SK-N-SH (cell line): ENCODE data around the gene WWOX. TPM values are rescaled to one million over a fixed set of nuclear protein-coding genes. Genes with fewer than 3 reads are reported as not detected.

Experiments used
- CTCF ChIA-PET: fragments of 300-600, 350-600 bp; formaldehyde crosslinking; extraction: SDS; loops from one replicate; lab custom pipeline; 2021; lab: Yijun Ruan, JAX
- POLR2A ChIA-PET: fragments of 350-600 bp; sonication (Branson Sonifier 250); formaldehyde crosslinking; extraction: SDS; loops from one replicate; lab custom pipeline; 2020; ENCODE audit warnings: antibody characterized with exemption, inconsistent platforms; lab: Yijun Ruan, JAX
- DNase-seq: peaks from one replicate; pipeline ENCODE4 v3.0.0; 2012
- H2AFZ ChIP-seq: fragments of 200-600 bp; sonication (generic); 2 replicates; pipeline ENCODE4 v1.8.1; 2016; ENCODE audit warnings: antibody characterized with exemption, mild to moderate bottlenecking, low read depth
- H3F3A ChIP-seq: fragments of 200-600 bp; sonication (generic); replicated peaks from 2 replicates; pipeline ENCODE3; 2016; ENCODE audit warnings: antibody characterized with exemption, mild to moderate bottlenecking; ENCODE audit not compliant: insufficient read depth
- H3K27ac ChIP-seq, 2 experiments: fragments of 200-500 bp in 1 of 2; fragments of 200-600 bp in 1 of 2; sonication (Bioruptor generic) in 1 of 2; sonication (generic), shearing (Covaris generic) in 1 of 2; 2 replicates each; pipeline versions ENCODE4 v1.5.1 to v1.6.1; 2014 to 2016; ENCODE audit warnings: low read depth in 2 of 2, inconsistent platforms in 1 of 2, low read length in 1 of 2, mild to moderate bottlenecking in 1 of 2, mixed read lengths in 1 of 2
- H3K27me3 ChIP-seq: fragments of 200-600 bp; sonication (generic), shearing (Covaris generic); 2 replicates; pipeline ENCODE4 v1.6.1; 2016; ENCODE audit warnings: mixed run types; ENCODE audit not compliant: insufficient read depth
- H3K36me3 ChIP-seq, 2 experiments: fragments of 200-500 bp in 1 of 2; fragments of 200-600 bp in 1 of 2; sonication (Bioruptor generic) in 1 of 2; sonication (generic) in 1 of 2; replicated peaks in 1 of 2; 2 replicates each; pipeline versions ENCODE3 to v1.5.1; 2014 to 2016; ENCODE audit warnings: low read length in 1 of 2, mild to moderate bottlenecking in 1 of 2; ENCODE audit not compliant: insufficient read depth in 2 of 2, control insufficient read depth in 1 of 2
- H3K4me1 ChIP-seq, 2 experiments: fragments of 200-500 bp in 1 of 2; fragments of 200-600 bp in 1 of 2; sonication (Bioruptor generic) in 1 of 2; sonication (generic), shearing (Covaris generic) in 1 of 2; 2 replicates each; pipeline versions ENCODE4 v1.5.1 to v1.6.1; 2014 to 2016; ENCODE audit warnings: low read depth in 1 of 2, low read length in 1 of 2, mixed run types in 1 of 2; ENCODE audit not compliant: insufficient read depth in 2 of 2, control insufficient read depth in 1 of 2
- H3K4me2 ChIP-seq: fragments of 200-600 bp; sonication (generic), shearing (Covaris generic); 2 replicates; pipeline ENCODE4 v1.6.1; 2017; ENCODE audit warnings: mixed run types
- H3K4me3 ChIP-seq, 2 experiments: fragments of 200-500 bp in 1 of 2; fragments of 200-600 bp in 1 of 2; sonication (Bioruptor generic) in 1 of 2; sonication (generic), shearing (Covaris generic) in 1 of 2; 2 replicates each; pipeline versions ENCODE4 v1.5.1 to v1.8.1; 2014 to 2016; ENCODE audit warnings: low read depth in 2 of 2, inconsistent platforms in 1 of 2, low read length in 1 of 2, mild to moderate bottlenecking in 1 of 2, mixed read lengths in 1 of 2, moderate library complexity in 1 of 2
- H3K79me2 ChIP-seq: fragments of 200-600 bp; sonication (generic); 2 replicates; pipeline ENCODE4 v1.8.1; 2017; ENCODE audit warnings: mild to moderate bottlenecking; ENCODE audit not compliant: insufficient read depth
- H3K9ac ChIP-seq: fragments of 200-600 bp; sonication (generic); 2 replicates; pipeline ENCODE4 v1.6.1; 2017; ENCODE audit warnings: mixed run types
- H3K9me2 ChIP-seq: fragments of 200-600 bp; sonication (generic); 2 replicates; pipeline ENCODE4 v1.6.1; 2017; ENCODE audit warnings: mixed run types
- H3K9me3 ChIP-seq: fragments of 200-600 bp; sonication (generic); 2 replicates; pipeline ENCODE4 v1.6.1; 2017; ENCODE audit warnings: mixed run types, mild to moderate bottlenecking, moderate library complexity
- H4K20me1 ChIP-seq: fragments of 200-600 bp; sonication (generic); 2 replicates; pipeline ENCODE4 v1.6.1; 2017; ENCODE audit warnings: mild to moderate bottlenecking, mixed run types; ENCODE audit not compliant: insufficient read depth
- CHD2 ChIP-seq: fragments of 150-350 bp; IDR thresholded peaks from 2 replicates; pipeline ENCODE4 v1.6.1; 2018; ENCODE audit warnings: low read length; ENCODE audit not compliant: partially characterized antibody
- GATA2 ChIP-seq: sonication (generic); formaldehyde crosslinking; IDR thresholded peaks from 2 replicates; pipeline ENCODE4 v1.5.0; 2020; ENCODE audit warnings: mild to moderate bottlenecking, missing genetic modification reagents
- JUND ChIP-seq: IDR thresholded peaks from 2 replicates; pipeline ENCODE4 v1.4.0; 2012
- MXI1 ChIP-seq: IDR thresholded peaks from 2 replicates; pipeline ENCODE4 v1.6.1; 2012; ENCODE audit warnings: mild to moderate bottlenecking, low read depth, low read length, improper control_type of control experiment
- POLR2AphosphoS5 ChIP-seq: IDR thresholded peaks from 2 replicates; pipeline ENCODE4 v1.6.1; 2012; ENCODE audit warnings: low read depth, low read length
- RAD21 ChIP-seq: IDR thresholded peaks from 2 replicates; pipeline ENCODE4 v1.6.1; 2012; ENCODE audit warnings: mild to moderate bottlenecking, low read length
- RCOR1 ChIP-seq: fragments of 150-350 bp; IDR thresholded peaks from 2 replicates; pipeline ENCODE4 v1.6.1; 2017; ENCODE audit warnings: antibody characterized with exemption, low read length
- RFX5 ChIP-seq: IDR thresholded peaks from 2 replicates; pipeline ENCODE4 v1.6.1; 2012; ENCODE audit warnings: mild to moderate bottlenecking, improper control_type of control experiment, low read length
- SMC3 ChIP-seq: IDR thresholded peaks from 2 replicates; pipeline ENCODE4 v1.6.1; 2012; ENCODE audit warnings: low read depth, low read length, improper control_type of control experiment
- YY1 ChIP-seq: IDR thresholded peaks from 2 replicates; pipeline ENCODE4 v1.4.0; 2012; ENCODE audit warnings: low read depth, mild to moderate bottlenecking
- WGBS: methylation state at CpG from one replicate; pipeline ENCODE4 v1.1.6; 2017; ENCODE audit warnings: low lambda C conversion rate; 5-methylcytosine and 5-hydroxymethylcytosine counted together
- polyA plus RNA-seq, 3 experiments: library from polyadenylated mRNA; depleted of rRNA; stranded (reverse); fragments of >200 nt; gene quantifications; 2 replicates each; pipeline ENCODE4 v1.2.3, GENCODE V29; 2012
- TF ChIP-seq, protein P1 (sequence below): IDR thresholded peaks from 2 replicates; pipeline ENCODE4; 2012

WWOX gene
- polyA plus RNA-seq, 1 of the 3 experiments (the other 2 are of a cell fraction) = 10.8 TPM

DNA sequence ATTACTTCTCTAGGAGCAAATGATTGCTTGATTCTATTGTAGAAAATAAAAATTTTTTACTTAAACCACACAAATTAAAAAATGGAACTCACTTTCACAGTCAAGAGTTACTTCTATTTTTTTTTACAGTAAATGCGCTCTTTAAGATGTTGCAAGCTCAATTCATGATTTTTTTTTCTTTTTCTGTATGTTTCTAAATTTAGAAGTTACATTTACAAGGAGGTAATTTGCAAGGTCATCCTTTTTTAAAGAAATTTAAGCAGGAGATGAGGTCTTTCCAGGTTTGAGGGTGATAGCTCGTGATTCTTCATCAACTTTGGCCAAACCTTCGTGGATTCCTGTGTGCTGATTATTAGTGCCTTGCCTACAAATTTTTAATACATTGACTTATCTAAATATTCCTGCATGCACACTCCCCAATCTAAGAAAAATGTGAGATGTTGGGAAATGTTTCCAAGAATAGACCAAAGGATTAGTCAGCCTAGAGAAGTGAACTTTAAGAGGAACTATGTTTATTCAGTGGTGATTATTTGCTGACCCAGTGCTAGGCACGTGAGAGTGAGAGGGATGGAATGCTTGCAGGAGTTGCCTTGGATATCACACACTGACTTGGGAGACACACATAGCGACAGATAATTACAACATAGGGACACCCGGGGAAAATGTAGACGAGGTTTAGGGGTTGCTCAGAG is 1071.2 kb downstream of the WWOX start:
- Histone ChIP-seq H3K36me3 (no peaks in the 10 kb centered on the region), H3K4me3 (no peak overlapping the region), H3K9me3 (0 out of 2 replicates have a peak, but pooled peaks cover 5% of the 10 kb centered on the region), H3K9me2 (no peaks in the 10 kb centered on the region), H3K4me1 (peaks cover 0 to 7% of the 10 kb centered on the region in 2 experiments; a peak in 2 of 4 replicates), H4K20me1 (no peaks in the 10 kb centered on the region), H3K79me2 (no peaks in the 10 kb centered on the region), H3K4me2 (no peak overlapping the region), H3K27ac (no peak overlapping the region), H3F3A (no peaks in the 10 kb centered on the region), H2AFZ (no peak overlapping the region), H3K9ac (no peak overlapping the region), H3K27me3 (no peaks in the 10 kb centered on the region)
- 33% methylated on average over 7 of the region's 7 CpGs for WGBS
- POLR2A ChIA-PET = no interaction called here
- CTCF ChIA-PET = interaction anchor here (0.6 kb wide), 1 partner anchor 15 kb away, joined by 3 read pairs; no protein-coding TSS in a partner anchor
- no peak for DNase-seq
- TF ChIP-seq YY1 (no peak), CHD2 (no peak), JUND (no peak), SMC3 (no peak), RFX5 (no peak), POLR2AphosphoS5 (no peak), MXI1 (no peak), RCOR1 (no peak), RAD21 (no peak)
- TF ChIP-seq, protein P1, sequence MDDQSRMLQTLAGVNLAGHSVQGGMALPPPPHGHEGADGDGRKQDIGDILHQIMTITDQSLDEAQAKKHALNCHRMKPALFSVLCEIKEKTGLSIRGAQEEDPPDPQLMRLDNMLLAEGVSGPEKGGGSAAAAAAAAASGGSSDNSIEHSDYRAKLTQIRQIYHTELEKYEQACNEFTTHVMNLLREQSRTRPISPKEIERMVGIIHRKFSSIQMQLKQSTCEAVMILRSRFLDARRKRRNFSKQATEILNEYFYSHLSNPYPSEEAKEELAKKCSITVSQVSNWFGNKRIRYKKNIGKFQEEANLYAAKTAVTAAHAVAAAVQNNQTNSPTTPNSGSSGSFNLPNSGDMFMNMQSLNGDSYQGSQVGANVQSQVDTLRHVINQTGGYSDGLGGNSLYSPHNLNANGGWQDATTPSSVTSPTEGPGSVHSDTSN = no peak

DNA sequence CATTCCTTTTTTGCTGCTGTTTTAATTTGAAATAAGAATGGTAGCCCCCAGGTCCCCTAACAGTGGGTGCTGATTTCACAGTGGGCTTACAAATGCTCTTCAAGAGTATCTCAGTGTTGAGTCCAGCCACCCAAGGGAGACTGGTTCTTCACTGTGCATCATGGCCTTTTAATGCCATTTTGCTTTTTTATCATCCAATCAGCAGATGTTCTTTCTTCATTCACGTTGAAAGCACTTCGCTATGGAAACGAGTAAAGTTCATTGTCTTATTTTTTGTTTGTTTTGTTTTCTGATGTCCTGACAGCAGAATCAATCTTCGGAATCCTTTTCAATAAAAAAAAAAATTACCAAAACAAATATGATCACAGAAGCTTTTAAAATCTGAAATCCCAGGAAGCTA is 1072.0 kb downstream of the WWOX start:
- H2AFZ ChIP-seq = no peak overlapping the region
- H3K9me2 ChIP-seq = no peaks in the 10 kb centered on the region
- no peak for TF ChIP-seq RFX5
- peak; percentile 49 for TF ChIP-seq GATA2 (CRISPR knock-in tag)
- H3K36me3 ChIP-seq = no peaks in the 10 kb centered on the region
- H3K4me1 ChIP-seq = peaks cover 0 to 7% of the 10 kb centered on the region in 2 experiments; a peak in 2 of 4 replicates
- no peaks in the 10 kb centered on the region for H3F3A ChIP-seq
- no peak overlapping the region for H3K27ac ChIP-seq
- DNase-seq = no peak
- no peaks in the 10 kb centered on the region for H4K20me1 ChIP-seq
- no peak overlapping the region for H3K4me2 ChIP-seq
- H3K9ac ChIP-seq = no peak overlapping the region
- ChIA-PET POLR2A (no interaction called here), CTCF (no interaction called here)
- 0 out of 2 replicates have a peak, but pooled peaks cover 4% of the 10 kb centered on the region for H3K9me3 ChIP-seq
- H3K4me3 ChIP-seq = no peak overlapping the region
- H3K27me3 ChIP-seq = no peaks in the 10 kb centered on the region
- no peaks in the 10 kb centered on the region for H3K79me2 ChIP-seq
- WGBS = 10% methylated on average over 4 of the region's 4 CpGs
